Brain pericyte (primary cell): ENCODE data around the gene IARS1.

Experiments
- DNase-seq: peaks from one replicate; pipeline ENCODE4 v3.0.0-alpha.2; 2012; ENCODE audit warnings: low read depth, low spot score

Gene IARS1

DNA sequence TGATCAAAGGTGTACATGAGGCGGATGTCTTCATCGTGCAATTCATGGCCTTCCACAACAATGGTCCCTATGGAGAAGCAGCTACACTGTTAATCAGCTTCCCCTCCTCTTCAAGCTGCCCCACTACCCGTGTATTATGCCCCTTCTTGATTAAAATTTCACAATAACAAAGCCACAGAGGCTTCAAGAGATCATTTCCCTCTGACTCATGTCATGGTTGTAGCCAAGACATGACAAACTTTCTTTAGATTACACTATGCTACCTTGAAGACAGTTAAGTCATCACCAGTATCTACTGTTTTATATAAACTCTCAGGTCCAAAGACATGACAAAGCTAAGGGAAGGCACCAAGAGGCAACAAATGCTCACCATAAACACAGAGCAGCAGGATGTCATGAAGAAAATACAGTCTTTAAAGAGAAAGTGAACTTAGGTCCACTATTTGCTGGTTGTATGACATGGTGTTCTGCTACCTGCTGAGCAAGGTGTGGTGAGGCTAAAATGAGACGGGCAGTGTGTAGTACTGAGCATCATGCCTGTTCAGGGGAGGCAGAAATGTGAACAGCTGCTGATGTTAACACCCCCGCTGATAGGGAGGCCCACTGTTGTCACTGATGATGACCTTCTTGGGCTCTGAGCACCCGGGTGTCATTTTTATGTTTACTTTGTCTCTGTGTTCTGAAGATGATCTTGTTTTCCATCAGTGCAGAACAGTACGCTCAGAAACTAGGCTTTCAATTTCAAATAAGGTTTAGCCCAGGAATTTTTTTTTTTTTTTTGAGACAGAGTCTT, 48.3 kb downstream of the IARS1 start:
- no peak for DNase-seq
